ENCODE data around the gene MYZAP.

MYZAP gene

DNA sequence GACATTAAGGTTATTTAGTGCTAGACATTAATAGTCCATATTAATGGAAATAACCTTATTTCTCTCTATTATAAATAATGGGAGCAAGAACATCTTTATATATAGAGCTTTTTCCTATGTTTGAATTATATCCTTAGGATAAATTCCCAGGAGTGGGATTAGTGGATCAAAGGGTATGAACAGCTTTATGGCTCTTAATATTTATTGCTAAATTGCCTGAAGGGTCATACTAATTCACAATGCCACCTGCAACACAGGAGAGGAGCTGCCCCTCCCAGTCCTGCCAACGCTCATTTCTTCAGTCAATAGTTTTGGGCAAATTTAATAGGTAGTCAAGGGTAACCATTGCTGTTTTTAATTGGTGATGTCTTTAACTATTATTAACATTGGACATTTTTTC, 65.9 kb downstream of the MYZAP start:
- DNase-seq (ENCODE audit: low read depth in 2 of 3, low spot score in 2 of 3): no peak

DNA sequence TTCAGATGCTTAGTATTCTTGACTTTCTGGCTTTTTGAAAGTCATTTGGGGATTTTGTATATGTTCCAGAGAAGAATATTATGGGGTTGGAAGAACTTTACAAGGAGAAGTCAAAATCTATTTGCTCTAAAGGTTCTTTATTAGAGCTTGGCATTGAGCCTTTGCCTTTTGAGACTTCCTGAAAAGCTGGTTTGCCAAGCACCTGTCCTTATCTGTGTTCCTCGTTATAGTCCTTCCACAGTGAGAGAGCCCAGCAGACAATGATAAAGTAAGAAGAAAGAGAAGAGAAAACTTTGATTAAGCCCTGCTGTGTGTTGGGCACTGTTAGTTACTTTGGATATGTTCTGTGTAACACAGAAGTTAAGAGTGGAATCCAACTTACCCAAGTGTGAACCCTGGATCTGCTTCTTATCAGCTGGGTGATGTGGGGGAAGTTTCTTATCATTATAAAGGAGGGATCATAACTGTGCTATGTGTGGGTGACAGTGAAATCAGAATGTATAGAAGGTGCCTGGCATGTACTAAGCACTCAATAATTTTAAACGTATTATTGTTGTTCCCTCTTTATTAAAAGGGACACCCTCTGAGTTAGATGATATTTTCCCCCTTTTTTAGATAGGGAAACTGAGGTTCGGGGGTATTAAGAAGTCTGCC, 70.5 kb downstream of the MYZAP start:
- no peak for DNase-seq (ENCODE audit: low read depth in 2 of 3, low spot score in 2 of 3)

- no peak for DNase-seq (ENCODE audit: low read depth in 2 of 3, low spot score in 2 of 3)
Measured at GRCh38 chr15:57662802-57663201, 71.1 kb downstream of the MYZAP start.

GRCh38 chr15:57663262-57663661, 71.6 kb downstream of the MYZAP start:
- no peak for DNase-seq (ENCODE audit: low read depth in 2 of 3, low spot score in 2 of 3)

DNA sequence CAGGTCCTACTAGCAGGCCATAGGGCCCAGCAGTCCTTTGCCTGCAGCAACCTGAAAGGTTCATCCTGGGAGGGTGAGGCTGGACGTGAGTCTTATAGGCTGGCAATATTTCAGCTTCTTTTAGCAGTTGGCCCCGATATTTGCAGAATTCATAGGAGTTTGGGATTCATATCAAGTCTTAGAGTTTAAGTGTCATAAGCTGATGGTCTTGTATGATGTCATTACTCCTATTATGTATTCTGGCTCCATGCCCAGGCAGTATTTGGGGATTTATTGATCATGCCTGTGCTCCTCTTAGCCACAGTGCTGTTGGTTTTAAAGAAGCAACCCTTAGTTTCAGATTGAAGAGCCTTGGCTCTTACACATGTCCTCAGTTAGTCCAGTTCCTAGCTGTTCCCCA, 73.5 kb downstream of the MYZAP start:
- DNase-seq (ENCODE audit: low read depth in 2 of 3, low spot score in 2 of 3): no peak

DNA sequence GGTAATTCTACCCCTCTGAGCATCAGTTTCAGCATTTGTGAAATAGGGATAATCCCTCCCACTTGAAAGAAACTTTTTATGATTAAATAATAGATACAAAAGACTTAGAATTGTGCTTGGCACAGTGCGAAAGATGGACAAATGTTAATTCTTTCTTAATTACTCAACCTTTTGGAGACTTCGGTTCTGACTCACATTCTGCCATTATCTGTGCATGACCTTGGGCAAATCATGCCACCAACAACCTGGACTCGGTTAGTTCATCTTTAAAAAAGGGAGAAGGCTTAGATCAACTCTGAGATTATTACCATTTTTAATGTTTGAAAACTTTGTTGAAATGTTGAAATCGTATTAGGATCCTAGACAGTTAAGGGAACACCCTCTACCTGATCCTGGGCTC, 74.2 kb downstream of the MYZAP start:
- DNase-seq (ENCODE audit: low read depth in 2 of 3, low spot score in 2 of 3): no peak

DNA sequence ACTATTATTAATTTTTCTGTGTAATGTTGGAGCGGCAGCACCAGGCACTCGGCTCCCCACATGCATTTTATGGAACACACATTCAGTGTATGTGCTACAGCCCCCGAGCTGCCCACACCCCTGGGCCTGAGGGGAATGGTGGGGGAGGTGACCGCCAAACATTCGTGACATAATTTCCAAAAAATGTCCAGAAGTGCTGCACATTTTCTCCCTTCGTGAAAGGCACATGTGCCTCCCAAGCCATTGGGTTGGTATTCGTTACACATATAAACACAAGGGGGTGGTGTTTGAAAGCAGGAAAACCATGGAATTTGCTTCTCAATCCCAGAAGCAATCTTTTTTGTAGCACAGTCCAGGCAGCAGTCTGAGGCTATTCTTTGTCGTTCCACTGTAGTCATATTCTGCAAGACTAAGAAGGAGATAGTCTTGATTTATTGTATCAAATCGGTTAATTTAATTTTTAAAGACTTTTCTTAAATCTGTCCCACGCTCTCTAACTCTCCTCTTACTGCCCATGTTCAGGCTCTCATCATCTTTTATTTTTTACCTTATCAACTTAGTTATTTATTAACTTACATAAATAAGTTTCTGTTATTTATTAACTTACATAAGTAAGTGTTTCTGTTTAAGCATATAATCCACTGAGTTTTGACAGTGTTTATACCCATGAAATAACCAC, 75.6 kb downstream of the MYZAP start:
- no peak for DNase-seq (ENCODE audit: low read depth in 2 of 3, low spot score in 2 of 3)

DNA sequence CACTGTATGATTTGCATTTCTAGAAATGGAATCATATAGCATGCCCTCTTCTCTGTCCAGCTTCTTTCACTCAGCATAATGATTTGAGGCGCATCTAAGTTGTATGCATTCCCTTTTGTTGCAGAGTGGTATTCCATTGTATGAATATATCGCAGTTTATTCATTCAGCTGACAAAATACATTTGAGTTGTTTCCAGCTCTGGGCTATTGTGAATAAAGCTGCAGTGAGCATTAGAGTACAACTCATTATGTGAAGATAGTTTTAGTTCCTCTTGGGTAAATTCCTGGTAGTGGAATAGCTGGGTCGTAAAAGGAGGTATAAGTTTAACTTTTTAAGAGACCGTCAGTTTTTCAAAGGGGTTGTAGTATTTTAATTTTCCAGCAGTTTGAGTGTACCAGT, 76.3 kb downstream of the MYZAP start:
- no peak for DNase-seq (ENCODE audit: low read depth in 2 of 3, low spot score in 2 of 3)

DNA sequence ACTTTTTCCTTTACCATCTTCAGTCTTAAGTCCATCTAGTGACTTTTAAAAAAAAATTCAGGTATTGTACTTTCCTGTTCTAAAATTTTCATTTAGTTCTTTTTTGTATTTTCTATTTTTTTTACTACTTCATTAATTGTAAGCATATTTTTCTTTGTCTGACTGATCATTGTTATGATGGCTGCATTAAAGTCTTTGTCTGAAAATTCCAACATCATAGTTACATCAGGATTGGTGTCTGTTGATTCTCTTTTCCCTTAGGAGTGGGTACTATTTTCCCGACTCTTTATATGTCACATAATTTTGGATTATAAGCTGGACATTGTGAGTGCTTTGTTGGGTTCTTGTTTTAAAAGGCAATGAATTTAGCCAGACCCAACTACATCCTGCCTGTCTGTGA, 79.9 kb downstream of the MYZAP start:
- no peak for DNase-seq (ENCODE audit: low read depth in 2 of 3, low spot score in 2 of 3)

DNA sequence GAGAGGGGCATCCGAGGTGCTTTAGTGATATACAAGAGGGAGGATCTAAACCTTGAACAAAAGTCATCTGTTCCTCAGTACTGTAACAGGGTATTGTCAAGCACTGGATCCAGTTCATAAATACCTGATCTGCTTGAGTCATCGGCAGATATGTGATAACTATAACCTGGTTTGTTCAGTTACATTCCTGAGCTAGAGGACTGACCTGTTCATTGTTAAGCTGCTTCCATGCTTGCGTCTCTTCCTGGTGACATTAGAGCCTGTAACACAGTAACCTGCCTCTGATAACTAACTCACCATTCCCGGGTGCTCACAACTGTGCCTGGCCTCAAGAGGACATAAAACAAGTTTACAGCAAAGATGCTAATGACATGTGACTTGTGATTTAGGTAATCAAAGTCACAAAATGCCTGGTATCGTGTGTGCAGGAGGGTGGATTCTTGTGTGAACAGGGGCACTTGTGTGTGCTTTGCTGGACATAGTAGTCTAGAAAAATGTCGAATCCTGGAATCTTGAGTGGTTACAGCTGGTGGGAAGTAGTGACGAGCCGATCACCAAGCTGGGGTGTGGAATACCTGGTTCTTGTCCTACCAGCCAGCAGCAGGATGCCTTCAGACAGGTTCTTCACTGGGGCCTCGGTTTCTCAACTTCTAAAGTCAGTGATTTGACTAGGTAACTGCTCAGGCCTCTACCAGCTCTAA, 83.9 kb downstream of the MYZAP start:
- DNase-seq (ENCODE audit: low read depth in 2 of 3, low spot score in 2 of 3): no peak

DNA sequence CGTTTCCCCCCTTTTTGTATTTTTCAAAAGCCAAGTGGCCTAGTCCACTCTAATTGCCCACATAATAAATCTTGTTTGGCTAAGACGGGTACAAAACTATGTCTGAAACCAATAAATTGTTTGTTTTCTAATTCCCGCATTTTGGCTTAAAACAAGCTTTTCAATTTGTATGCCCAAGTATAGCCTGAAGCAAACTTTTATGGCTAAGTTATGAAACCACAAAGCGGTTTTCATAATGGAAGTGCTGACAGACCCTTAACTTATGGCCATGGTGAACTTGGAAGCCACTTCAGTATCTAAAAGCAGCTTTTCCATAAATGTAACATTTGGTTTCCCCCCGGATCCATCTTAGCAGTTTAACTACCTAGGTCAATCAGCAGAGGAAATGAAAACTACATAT, 84.9 kb downstream of the MYZAP start:
- DNase-seq (ENCODE audit: low read depth in 2 of 3, low spot score in 2 of 3): no peak

DNA sequence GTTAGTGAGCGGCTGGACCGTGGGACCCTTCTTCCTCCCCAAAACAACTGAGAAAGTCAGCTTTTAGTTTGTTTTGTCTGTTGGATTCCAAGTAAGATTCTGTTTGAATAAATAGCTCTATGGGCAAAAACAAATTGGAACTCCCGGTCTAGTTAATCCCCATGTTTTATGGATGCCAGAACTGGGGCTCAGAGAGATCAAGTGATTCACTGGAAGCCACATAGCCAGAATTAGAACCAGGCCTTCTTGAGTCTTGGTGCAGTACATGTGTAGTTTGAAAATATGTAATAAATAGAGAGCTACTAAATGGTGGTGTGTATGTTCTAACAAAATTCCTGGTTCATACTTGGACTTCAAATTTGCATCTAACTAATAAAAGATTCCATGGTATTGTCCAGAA, 85.5 kb downstream of the MYZAP start:
- DNase-seq (ENCODE audit: low read depth in 2 of 3, low spot score in 2 of 3): no peak

DNA sequence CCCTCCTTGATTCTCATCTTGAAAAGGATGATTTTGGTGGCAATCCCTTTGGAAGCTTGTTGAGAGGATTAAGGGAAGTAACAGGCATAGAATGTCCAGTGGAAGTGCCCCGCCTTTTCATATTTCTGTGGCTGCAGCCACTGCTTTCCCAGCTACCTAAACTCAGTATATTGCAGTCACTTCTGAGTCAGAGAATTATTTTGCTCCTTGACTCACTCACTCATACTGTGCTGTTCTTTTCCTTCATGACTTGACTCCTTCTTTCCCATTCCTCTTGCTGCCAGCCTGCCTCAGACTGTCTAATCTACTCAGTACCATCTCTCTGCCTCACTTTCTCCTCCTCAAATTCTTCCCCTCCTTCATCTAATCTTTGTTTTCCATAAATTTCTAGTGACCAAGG, 88.3 kb downstream of the MYZAP start:
- DNase-seq (ENCODE audit: low read depth in 2 of 3, low spot score in 2 of 3): no peak

GRCh38 chr15:57681011-57681410, 89.3 kb downstream of the MYZAP start:
- no peak for DNase-seq (ENCODE audit: low read depth in 2 of 3, low spot score in 2 of 3)

DNA sequence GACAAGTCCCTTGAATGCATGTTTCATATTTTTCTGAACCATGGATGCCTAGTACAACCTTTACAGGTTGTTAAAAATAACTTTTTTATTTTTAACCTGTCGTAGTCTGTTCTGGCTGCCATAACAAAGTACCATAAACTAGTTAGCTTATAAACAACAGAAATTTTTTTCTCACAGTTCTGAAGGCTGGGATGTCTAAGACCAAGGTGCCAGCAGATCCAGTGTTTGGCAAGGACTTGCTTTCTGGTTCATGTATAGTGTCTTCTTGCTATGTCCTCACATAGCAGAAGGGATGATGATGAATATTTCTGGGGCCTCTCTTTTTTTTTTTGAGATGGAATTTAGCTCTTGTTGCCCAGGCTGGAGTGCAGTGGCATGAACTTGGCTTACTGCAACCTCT, 91.8 kb downstream of the MYZAP start:
- no peak for DNase-seq (ENCODE audit: low read depth in 2 of 3, low spot score in 2 of 3)

DNA sequence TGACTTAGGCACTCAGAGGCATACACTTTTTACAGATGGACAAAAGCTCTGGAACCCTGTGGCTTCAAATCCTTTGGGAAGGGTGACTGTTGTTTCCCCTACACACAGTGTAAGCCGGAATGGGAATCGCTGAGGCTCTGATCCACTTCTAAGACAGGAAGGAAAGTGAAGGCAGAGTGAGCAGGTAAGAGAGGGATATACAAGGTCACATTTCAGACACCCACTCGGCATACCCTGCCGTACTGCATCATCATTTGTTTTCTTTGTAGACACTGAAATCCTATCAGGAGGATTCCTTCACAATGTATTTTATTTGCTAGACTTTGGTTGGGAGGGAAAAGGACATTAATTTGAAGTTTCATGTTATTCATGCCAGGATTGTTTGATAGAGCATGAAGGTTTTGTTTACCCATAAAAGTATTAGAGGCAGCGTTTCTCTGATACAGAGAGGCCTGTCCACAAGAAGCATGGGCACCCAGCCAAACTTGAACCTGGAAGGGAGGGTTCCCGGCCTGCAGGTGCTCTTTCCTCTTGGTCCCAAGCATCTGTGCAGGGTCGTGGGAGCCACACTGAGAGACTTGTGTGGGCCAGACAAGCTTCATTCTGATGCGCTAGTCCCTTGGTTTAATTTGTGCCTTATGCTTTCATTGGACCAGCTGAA, 92.9 kb downstream of the MYZAP start:
- DNase-seq (ENCODE audit: low read depth in 2 of 3, low spot score in 2 of 3): no peak

DNA sequence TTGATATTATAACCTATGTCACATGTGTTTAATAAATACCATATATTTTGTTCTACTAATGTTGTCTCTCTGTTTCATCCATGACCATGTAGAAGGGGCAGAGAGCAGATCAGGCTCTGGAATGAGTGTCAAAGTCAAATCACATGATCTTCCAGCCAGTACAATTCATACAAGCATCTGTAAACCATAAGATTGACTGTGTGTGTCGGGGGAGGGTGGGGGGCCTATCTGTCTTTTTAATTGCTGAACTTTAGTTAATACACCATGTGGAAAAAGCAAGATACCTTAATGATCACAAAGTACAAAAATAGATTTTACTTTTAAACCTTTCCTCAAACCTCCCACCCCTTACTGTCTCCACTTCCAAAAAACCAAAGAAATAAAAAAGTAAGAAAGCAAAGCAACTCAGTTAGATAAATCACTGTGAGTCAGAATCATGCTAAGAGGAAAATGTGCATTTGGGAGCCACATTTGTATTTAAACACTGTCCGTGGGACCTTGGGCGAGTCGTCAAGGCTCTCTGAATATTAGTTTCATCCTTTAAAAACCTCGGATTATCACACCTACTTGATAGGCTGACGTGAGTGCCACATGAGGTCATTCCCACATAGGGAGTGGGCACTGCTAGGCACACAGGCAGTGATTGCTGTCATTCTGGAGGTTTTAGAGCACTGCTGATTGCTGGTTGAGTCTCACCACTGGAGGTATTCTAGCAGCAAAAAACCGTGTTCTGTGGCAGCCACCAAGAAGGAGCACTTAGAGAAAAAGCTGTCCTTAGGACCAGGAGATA, 93.8 kb downstream of the MYZAP start:
- no peak for DNase-seq (ENCODE audit: low read depth in 2 of 3, low spot score in 2 of 3)

- no peak for DNase-seq (ENCODE audit: low read depth in 2 of 3, low spot score in 2 of 3)
Measured at GRCh38 chr15:57686657-57687056, 95.0 kb downstream of the MYZAP start.

DNA sequence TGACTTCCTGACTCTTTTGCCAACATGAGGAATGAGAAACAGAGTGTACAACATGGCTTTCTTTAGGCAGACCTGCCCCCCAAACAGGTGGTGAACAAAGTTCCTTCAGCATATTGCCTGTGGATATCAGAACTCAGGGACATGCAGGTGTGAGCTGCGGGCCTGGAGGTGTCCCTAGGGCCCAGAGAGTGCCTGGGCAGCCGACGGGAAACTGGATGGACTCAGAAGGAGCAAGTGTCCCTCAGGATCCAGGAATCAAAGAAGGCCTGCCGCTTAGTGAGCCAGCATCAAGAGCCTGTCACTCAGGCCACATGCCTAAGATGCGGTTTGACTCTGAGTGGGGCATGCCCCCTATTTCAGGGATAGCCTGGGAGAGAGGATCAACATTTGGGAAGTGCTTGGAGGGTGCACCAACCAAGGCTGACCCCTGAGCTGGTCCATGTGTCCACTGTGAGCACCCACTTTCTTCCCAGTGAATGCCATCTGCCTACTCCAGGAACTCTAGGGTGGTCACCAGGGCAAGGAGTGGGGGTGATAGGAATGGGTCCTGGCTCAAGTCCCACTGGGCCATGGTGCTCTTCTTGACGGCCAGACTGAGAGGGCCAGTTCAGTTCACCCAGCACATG, 98.8 kb downstream of the MYZAP start:
- no peak for DNase-seq (ENCODE audit: low read depth in 2 of 3, low spot score in 2 of 3)

GRCh38 chr15:57691082-57691481, 99.4 kb downstream of the MYZAP start:
- DNase-seq (ENCODE audit: low read depth in 2 of 3, low spot score in 2 of 3): no peak

DNA sequence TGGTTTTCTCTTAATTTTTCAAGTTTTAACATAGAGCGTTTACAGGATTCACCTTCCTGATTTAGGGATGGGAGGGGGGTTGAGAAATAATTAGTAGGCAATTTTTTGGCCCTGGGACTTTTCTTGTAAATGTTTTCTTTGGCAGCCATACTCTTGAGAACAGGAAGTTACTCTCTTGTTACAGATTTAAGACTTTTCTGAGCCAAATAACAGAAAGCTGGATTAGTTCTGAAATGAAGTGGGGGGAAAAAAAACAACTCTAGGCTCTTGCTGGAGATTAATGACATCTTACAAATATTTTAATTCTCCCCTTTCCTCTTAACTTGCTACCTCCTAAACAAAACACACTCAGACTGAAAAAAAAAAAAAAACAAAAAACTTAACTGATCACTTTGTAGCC, 101.0 kb downstream of the MYZAP start:
- no peak for DNase-seq (ENCODE audit: low read depth in 2 of 3, low spot score in 2 of 3)
